Type B pancreatic cell (in vitro differentiated cells): ENCODE measurements around the gene STAT5A. TPM values are rescaled to one million over a fixed set of nuclear protein-coding genes. Genes with fewer than 3 reads are reported as not detected.

Experiments
- DNase-seq: peaks from one replicate; pipeline ENCODE4 v3.0.0; 2021; ENCODE audit warnings: mixed read lengths; ENCODE audit not compliant: unreplicated experiment; ENCODE audit errors: extremely low spot score
- H3K27ac Mint-ChIP-seq: 2 replicates; pipeline ENCODE4 v1.8.0; 2021; ENCODE audit warnings: mild to moderate bottlenecking, mixed read lengths
- H3K27me3 Mint-ChIP-seq: 2 replicates; pipeline ENCODE4 v1.8.0; 2021; ENCODE audit warnings: mixed read lengths
- H3K36me3 Mint-ChIP-seq: 2 replicates; pipeline ENCODE4 v1.8.0; 2021; ENCODE audit warnings: mixed read lengths
- H3K4me1 Mint-ChIP-seq: one replicate; pipeline ENCODE4 v1.8.0; 2021; ENCODE audit warnings: mixed read lengths; ENCODE audit not compliant: unreplicated experiment
- H3K4me3 Mint-ChIP-seq: 2 replicates; pipeline ENCODE4 v1.8.0; 2021; ENCODE audit warnings: mild to moderate bottlenecking, mixed read lengths
- H3K9me3 Mint-ChIP-seq: 2 replicates; pipeline ENCODE4 v1.8.0; 2021; ENCODE audit warnings: mixed read lengths
- CTCF ChIP-seq: fragments of 200-600 bp; sonication (generic); conservative IDR thresholded peaks from 2 replicates; pipeline ENCODE4 v1.5.0; 2021; ENCODE audit warnings: antibody characterized with exemption, mild to moderate bottlenecking
- total RNA-seq: library from RNA; stranded (reverse); gene quantifications from 2 replicates; pipeline ENCODE4 v1.2.1, GENCODE V29; 2021; ENCODE audit warnings: low replicate concordance

Gene STAT5A
- total RNA-seq, 1 donor from 2014 or later: 2.0 TPM

- TF ChIP-seq CTCF: no peak
- Mint-ChIP-seq H3K27me3 (no peaks in the 10 kb centered on the region), H3K4me1 (peaks cover 31% of the 10 kb centered on the region), H3K9me3 (no peaks in the 10 kb centered on the region), H3K27ac (no peak overlapping the region), H3K36me3 (no peaks in the 10 kb centered on the region), H3K4me3 (no peak overlapping the region)
- DNase-seq: no peak
Measured at GRCh38 chr17:42271779-42272035, 16.6 kb upstream of the STAT5A start.

GRCh38 chr17:42272162-42272907, 16.0 kb upstream of the STAT5A start:
- H3K4me1 Mint-ChIP-seq: peaks cover 36% of the 10 kb centered on the region

GRCh38 chr17:42273474-42274252, 14.6 kb upstream of the STAT5A start:
- H3K9me3 Mint-ChIP-seq: no peaks in the 10 kb centered on the region
- no peak for DNase-seq
- TF ChIP-seq CTCF: no peak
- H3K27me3 Mint-ChIP-seq: no peaks in the 10 kb centered on the region
- H3K4me1 Mint-ChIP-seq: peaks cover 36% of the 10 kb centered on the region
- no peaks in the 10 kb centered on the region for H3K36me3 Mint-ChIP-seq
- H3K27ac Mint-ChIP-seq: no peak overlapping the region
- peak overlapping the region; percentile 62 for H3K4me3 Mint-ChIP-seq

More at GRCh38 chr17:42272162-42272907, 16.0 kb upstream of the STAT5A start:
- Mint-ChIP-seq H3K27me3 (no peaks in the 10 kb centered on the region), H3K4me3 (no peak overlapping the region), H3K9me3 (no peaks in the 10 kb centered on the region), H3K27ac (no peak overlapping the region), H3K36me3 (no peaks in the 10 kb centered on the region)
- no peak for DNase-seq
- TF ChIP-seq CTCF: no peak

- no peak overlapping the region for H3K27ac Mint-ChIP-seq
- no peaks in the 10 kb centered on the region for H3K9me3 Mint-ChIP-seq
- no peaks in the 10 kb centered on the region for H3K27me3 Mint-ChIP-seq
- TF ChIP-seq CTCF: no peak
- peaks cover 36% of the 10 kb centered on the region for H3K4me1 Mint-ChIP-seq
- H3K36me3 Mint-ChIP-seq: no peaks in the 10 kb centered on the region
- peak overlapping the region; percentile 94 for H3K4me3 Mint-ChIP-seq
- no peak for DNase-seq
Measured at GRCh38 chr17:42274253-42274542, 14.1 kb upstream of the STAT5A start.

GRCh38 chr17:42274812-42275526, 13.3 kb upstream of the STAT5A start:
- DNase-seq: no peak
- H3K4me1 Mint-ChIP-seq: peaks cover 36% of the 10 kb centered on the region
- TF ChIP-seq CTCF: no peak
- H3K36me3 Mint-ChIP-seq: no peaks in the 10 kb centered on the region
- no peaks in the 10 kb centered on the region for H3K27me3 Mint-ChIP-seq
- peak overlapping the region; percentile 94 for H3K4me3 Mint-ChIP-seq
- H3K27ac Mint-ChIP-seq: peak overlapping the region; percentile 84
- H3K9me3 Mint-ChIP-seq: no peaks in the 10 kb centered on the region
